ENCODE measurements around the gene TESK2. TPM values are rescaled to one million over a fixed set of nuclear protein-coding genes. Genes with fewer than 3 reads are reported as not detected.

The TESK2 gene
- total and polyA plus RNA-seq, 2 of the 8 experiments (the other 6 are each of a cell fraction or from before 2014, with no cell fraction given), result 10.8 to 12.6 TPM

GRCh38 chr1:45327644-45328515 lies 163.1 kb downstream of the TESK2 start:
- peak overlapping the region in 3 of 4 experiments; percentile 21 to 87 (median 86); a peak in 6 of 7 replicates for H3K9ac ChIP-seq (replicated peaks in 1 of 4; ENCODE audit: extremely low read depth in 1 of 4, low read depth in 3 of 4, low read length in 3 of 4)
- H2AFZ ChIP-seq (ENCODE audit: low read length), result no peak overlapping the region
- no peak overlapping the region for H3K23ac ChIP-seq (ENCODE audit: insufficient read length)
- peak overlapping the region; percentile 61 to 69 (median 64) for H3K4me3 ChIP-seq (ENCODE audit: extremely low read depth in 1 of 4, insufficient read depth in 2 of 4, low read depth in 3 of 4, low read length in 4 of 4)
- peaks cover 0 to 2% of the 10 kb centered on the region in 2 experiments for H4K20me1 ChIP-seq (replicated peaks in 1 of 2; ENCODE audit: control insufficient read depth in 1 of 2, insufficient read depth in 2 of 2, low read length in 2 of 2)
- DNase-seq (ENCODE audit: low read depth in 1 of 2, low spot score in 2 of 2), result peak in 1 of 2 experiments; percentile 65
- H2BK20ac ChIP-seq (ENCODE audit: low read length), result no peak overlapping the region
- peaks cover 3 to 33% (median 13%) of the 10 kb centered on the region in 4 experiments; a peak in 5 of 8 replicates for H3K36me3 ChIP-seq (ENCODE audit: control insufficient read depth in 2 of 4, insufficient read depth in 4 of 4, low read length in 3 of 4)
- H3K56ac ChIP-seq (replicated peaks; ENCODE audit: insufficient read length, low read depth, low read length), result peak overlapping the region; percentile 70
- peak overlapping the region; percentile 71 to 89 for H3K4me2 ChIP-seq (ENCODE audit: insufficient read depth in 1 of 2, low read depth in 2 of 2, low read length in 2 of 2)
- H3K14ac ChIP-seq (ENCODE audit: insufficient read length), result no peak overlapping the region
- peak overlapping the region; percentile 81 for H4K8ac ChIP-seq (ENCODE audit: extremely low read depth, insufficient read depth, low read length)
- H3K27me3 ChIP-seq (replicated peaks in 1 of 4; ENCODE audit: control insufficient read depth in 3 of 4, extremely low read depth in 1 of 4, insufficient read depth in 3 of 4, low read length in 3 of 4), result no peaks in the 10 kb centered on the region
- H3K9me3 ChIP-seq (ENCODE audit: insufficient read depth in 2 of 2, low read depth in 1 of 2, low read length in 1 of 2), result no peaks in the 10 kb centered on the region
- ChIA-PET POLR2A (ENCODE audit: partially characterized antibody) (interaction anchor here (0.7 to 16.3 kb wide), 29 partner anchors 7 to 528 kb away, joined by 3 to 472 read pairs (median 6); partner anchors contain the start of genes CCDC163, HECTD3, MMACHC and MUTYH), CTCF (ENCODE audit: partially characterized antibody) (interaction anchor here (0.6 to 5.3 kb wide), 16 partner anchors 9 to 314 kb away, joined by 3 to 29 read pairs (median 4); partner anchors contain the start of genes MUTYH and TOE1)
- no peak overlapping the region for H2BK15ac ChIP-seq (ENCODE audit: low read length)
- peak overlapping the region; percentile 65; the same call in 1 of the 2 replicates for H3K27ac ChIP-seq (ENCODE audit: low read depth, low read length)
- WGBS, 2 experiments (ENCODE audit: extremely low coverage in 1 of 2, insufficient coverage in 1 of 2, insufficient read length in 1 of 2, insufficient replicate concordance in 2 of 2, low coverage in 1 of 2, low lambda C conversion rate in 2 of 2, missing lambda C conversion rate in 1 of 2), result 30% methylated on average over 19 of the region's 19 CpGs; no CpG with 5 or more reads in 1 of the 2 experiments
- H2BK12ac ChIP-seq (ENCODE audit: low read depth, low read length), result 0 out of 2 replicates have a peak overlapping the region, but pooled peaks have one; percentile 75
- peaks cover 3 to 22% of the 10 kb centered on the region in 2 experiments; a peak in 3 of 4 replicates for H3K79me2 ChIP-seq (ENCODE audit: control insufficient read depth in 1 of 2, insufficient read depth in 2 of 2, low read length in 2 of 2)
- H4K5ac ChIP-seq (ENCODE audit: insufficient read length, low read depth, low read length), result peak overlapping the region; percentile 73
- FAIRE-seq, result no peak
- peak overlapping the region; percentile 80 for H2AK5ac ChIP-seq (ENCODE audit: low read depth, low read length)
- H3K4me1 ChIP-seq (replicated peaks in 1 of 4; ENCODE audit: control insufficient read depth in 3 of 4, insufficient read depth in 4 of 4, low read length in 3 of 4), result peaks cover 7 to 21% (median 12%) of the 10 kb centered on the region in 4 experiments; a peak in 6 of 7 replicates
- peak overlapping the region; percentile 87 for H3K4ac ChIP-seq (replicated peaks; ENCODE audit: insufficient read length, low read depth, low read length)
- peaks cover 11% of the 10 kb centered on the region; the same call in 1 of the 2 replicates for H3K23me2 ChIP-seq (ENCODE audit: low read depth, low read length)
- peaks cover 5% of the 10 kb centered on the region; the same call in 1 of the 2 replicates for H3K79me1 ChIP-seq (ENCODE audit: low read depth, low read length)
- peak overlapping the region; percentile 47 for H2BK120ac ChIP-seq (replicated peaks; ENCODE audit: low read depth, low read length)
- H3K18ac ChIP-seq (ENCODE audit: extremely low read depth, low read length), result peak overlapping the region; percentile 99
- peak overlapping the region; percentile 64; the same call in 1 of the 2 replicates for H2BK5ac ChIP-seq (ENCODE audit: low read depth, low read length)
- H4K91ac ChIP-seq (replicated peaks; ENCODE audit: insufficient read length, low read length), result peak overlapping the region; percentile 89
- TF ChIP-seq USF2 (IDR thresholded peaks at IDR 0.05; ENCODE audit: low read length) (peak; percentile 13; the same call in 1 of the 2 replicates), TAF1 (IDR thresholded peaks at IDR 0.05; ENCODE audit: low read depth, low read length) (0 out of 2 replicates have a peak, but pooled peaks have one; percentile 8), BCL11A (IDR thresholded peaks at IDR 0.05; ENCODE audit: low read depth in 2 of 2, low read length in 2 of 2) (no peak), POLR2A (IDR thresholded peaks at IDR 0.05; ENCODE audit: control extremely low read depth in 1 of 2, low read depth in 2 of 2, low read length in 2 of 2) (peak in 1 of 2 experiments; percentile 28; a peak in 2 of 3 replicates), JUN (IDR thresholded peaks at IDR 0.05; ENCODE audit: low read depth, low read length) (no peak), GTF2F1 (IDR thresholded peaks at IDR 0.05; ENCODE audit: borderline replicate concordance, low read depth, low read length) (no peak), KDM5A (IDR thresholded peaks at IDR 0.05; ENCODE audit: low read length) (no peak), CBX8 (IDR thresholded peaks at IDR 0.05; ENCODE audit: borderline replicate concordance, low read depth, low read length) (no peak), KDM4A (IDR thresholded peaks at IDR 0.05; ENCODE audit: low read depth, low read length, severe bottlenecking) (no peak)
